Activated gamma-delta T cell treated with anti-CD3 and anti-CD28 coated beads, Interleukin-2, amount 50 U/mL, for 16 hours (primary cell): ENCODE data around the gene BCS1L.
A peak's percentile ranks its signal among the peaks of the same experiment; 100 is the strongest.

ENCODE experiments used
- DNase-seq: peaks from one replicate; pipeline ENCODE4 v3.0.0-alpha.2; 2020; ENCODE audit warnings: low read depth

The BCS1L gene, protein sequence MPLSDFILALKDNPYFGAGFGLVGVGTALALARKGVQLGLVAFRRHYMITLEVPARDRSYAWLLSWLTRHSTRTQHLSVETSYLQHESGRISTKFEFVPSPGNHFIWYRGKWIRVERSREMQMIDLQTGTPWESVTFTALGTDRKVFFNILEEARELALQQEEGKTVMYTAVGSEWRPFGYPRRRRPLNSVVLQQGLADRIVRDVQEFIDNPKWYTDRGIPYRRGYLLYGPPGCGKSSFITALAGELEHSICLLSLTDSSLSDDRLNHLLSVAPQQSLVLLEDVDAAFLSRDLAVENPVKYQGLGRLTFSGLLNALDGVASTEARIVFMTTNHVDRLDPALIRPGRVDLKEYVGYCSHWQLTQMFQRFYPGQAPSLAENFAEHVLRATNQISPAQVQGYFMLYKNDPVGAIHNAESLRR

DNA sequence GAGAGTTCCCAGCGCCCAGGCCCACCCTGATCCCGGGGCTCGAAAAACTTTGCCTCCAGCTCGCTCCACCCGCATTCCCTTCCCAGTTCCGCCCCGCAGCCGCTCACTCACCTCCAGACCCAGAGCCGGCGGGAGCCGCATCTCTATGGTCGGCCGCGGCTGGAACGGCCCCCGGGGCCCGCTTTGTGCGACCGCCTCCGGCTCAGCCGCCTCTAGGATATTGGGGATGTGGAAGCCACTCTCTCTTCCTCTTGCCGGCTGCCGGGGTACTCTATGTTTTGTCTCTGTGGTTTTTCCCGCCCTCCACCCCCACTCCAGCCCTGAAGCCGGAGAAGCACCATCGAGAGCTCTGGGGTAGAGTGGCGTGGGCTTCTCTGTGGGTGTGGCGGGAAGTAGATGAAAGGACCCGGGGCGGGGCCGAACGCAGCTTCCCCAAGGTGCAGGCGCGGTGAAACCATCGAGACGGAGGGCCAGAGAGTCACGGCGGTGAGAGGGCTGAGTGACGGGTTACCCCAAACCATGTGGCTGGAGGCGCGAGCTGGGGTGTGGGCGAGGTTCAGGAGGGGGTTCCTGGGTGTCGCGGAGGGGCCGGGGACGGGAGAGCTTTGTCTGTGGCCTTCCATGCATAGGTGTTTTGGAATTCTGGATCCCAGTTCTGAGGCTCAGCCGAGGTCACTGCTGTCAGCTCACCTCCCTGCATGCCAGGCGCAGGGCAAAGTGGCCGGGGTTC lies at the start of gene BCS1L, which contains the start of gene ZNF142:
Gene BCS1L (plus strand): TSS at position 426 of the 730 bp plus-strand sequence. CDS start 1,305 bp downstream, outside the sequence.
Gene ZNF142 (minus strand): TSS at position 366 of the 730 bp plus-strand sequence. CDS start 3,194 bp downstream, outside the sequence.
- DNase-seq: peak; percentile 90

DNA sequence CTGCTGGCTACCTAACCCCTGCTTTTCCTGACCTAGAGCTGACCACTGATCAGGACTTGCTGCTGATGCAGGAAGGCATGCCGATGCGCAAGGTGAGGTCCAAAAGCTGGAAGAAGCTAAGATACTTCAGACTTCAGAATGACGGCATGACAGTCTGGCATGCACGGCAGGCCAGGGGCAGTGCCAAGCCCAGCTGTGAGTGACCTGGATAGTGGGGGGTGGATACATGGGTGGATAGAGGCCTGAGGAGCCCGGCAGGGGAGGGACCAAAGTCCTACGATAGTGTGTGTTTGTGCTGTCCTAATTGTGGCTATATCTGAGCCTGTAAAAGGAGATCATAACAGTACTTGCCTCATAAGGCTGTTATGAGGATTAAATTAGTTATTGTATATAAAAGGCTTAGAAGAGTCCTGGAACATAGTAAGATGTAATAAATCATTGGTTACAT lies 43.6 kb upstream of the BCS1L start:
- DNase-seq: no peak

DNA sequence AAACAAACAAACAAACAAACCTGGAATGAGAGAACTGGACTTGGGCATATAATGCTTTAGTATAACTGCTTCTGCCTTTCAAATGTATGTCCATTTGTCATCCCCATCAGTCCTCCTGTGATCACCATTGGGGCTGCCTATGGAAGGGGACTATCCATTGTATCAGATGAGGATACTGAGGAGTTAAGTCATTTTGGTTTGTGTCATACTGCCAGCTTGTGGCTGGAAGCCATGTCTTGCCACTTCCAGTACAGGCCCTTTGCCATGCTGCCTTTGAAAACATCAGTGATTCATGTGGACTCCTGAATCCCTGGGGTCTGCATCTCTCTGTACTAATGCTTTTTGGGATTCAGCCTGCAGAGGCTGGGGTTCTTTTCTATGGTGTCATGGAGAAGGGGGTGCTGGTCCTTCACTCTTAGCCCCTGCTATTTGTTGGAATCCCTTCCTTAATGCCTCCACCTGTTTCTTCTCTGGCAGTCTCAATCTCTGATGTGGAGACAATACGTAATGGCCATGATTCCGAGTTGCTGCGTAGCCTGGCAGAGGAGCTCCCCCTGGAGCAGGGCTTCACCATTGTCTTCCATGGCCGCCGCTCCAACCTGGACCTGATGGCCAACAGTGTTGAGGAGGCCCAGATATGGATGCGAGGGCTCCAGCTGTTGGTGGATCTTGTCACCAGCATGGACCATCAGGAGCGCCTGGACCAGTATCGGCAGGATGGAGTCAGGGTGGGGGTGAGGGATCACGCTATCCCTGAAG lies 41.2 kb upstream of the BCS1L start:
- no peak for DNase-seq

DNA sequence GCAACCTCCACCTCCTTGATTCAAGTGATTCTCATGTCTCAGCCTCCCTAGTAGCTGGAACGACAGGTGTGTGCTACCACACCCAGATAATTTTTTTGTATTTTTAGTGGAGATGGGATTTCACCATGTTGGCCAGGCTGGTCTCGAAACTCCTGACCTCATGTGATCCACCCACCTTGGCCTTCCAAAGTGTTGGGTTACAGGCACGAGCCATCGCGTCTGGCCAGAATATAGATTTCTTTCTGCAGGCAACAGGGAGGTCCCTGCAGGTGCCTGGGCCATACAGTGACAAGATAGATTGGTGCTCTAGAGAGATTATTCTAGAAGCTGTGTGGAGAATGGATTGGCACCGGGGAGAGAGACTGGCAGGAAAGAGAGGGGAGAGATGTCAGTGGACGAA lies 38.5 kb upstream of the BCS1L start:
- DNase-seq: no peak

DNA sequence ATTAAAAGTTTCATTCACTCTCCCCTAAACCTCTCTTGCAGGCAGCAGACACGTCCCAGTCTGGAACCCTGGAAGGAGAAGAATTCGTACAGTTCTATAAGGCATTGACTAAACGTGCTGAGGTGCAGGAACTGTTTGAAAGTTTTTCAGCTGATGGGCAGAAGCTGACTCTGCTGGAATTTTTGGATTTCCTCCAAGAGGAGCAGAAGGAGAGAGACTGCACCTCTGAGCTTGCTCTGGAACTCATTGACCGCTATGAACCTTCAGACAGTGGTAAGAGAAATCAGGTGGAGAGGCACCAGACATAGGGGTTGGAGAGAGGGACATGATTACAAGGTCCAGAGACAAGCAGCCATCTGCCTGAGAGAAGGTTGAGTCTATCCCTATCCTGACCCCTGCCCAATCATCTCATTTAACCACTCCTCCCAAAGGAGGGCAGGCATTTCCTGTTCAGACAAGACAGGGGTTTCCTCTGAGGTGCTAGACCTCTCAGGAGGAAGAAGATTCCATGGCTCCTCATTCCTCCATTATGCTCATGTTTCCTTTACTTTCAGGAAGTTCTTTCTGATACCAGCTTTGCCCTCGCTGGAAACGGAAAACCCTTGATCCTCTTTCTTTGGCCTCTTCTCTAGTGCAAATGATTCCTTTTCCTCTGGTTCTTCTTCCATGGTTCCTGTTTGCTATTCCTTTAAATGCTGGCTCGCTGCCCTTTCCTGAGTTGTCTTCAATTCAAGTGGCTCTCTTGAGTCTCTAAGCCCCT lies 36.7 kb upstream of the BCS1L start:
- DNase-seq: no peak

DNA sequence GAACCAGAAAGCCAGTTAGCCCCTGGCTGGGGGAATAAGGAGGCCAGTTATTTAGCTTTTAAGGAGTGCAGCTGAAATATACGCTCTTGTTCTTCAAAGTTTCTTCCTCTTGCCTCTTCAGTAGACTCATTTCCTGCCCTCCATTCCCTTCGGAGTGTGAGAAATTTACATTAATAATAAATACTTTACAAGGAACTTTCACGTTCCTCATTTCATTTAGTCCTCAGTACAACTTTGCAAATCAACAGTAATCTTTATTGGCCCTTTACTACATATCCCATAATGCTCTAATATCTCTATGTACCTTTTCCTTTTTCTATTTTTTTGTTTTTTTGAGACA lies 36.1 kb upstream of the BCS1L start:
- DNase-seq: no peak

DNA sequence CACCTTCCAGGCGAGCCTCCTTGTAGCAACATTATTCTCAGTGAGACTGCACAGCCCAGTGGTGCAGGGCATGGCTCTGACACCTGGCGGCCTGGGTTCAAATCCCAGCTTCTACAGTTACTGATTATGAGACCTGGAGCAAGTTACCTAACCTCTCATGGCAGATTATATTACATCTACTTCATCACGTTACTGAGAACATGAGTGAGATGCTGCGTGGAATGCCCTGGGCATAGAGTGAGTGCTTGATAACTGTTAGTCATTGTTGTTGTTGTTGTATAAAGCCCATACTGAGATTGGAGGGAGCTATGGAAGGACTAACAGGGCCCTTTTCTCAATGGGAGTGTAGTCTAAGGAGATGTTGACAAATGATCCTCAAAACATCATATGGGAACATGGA lies 33.1 kb upstream of the BCS1L start:
- no peak for DNase-seq

DNA sequence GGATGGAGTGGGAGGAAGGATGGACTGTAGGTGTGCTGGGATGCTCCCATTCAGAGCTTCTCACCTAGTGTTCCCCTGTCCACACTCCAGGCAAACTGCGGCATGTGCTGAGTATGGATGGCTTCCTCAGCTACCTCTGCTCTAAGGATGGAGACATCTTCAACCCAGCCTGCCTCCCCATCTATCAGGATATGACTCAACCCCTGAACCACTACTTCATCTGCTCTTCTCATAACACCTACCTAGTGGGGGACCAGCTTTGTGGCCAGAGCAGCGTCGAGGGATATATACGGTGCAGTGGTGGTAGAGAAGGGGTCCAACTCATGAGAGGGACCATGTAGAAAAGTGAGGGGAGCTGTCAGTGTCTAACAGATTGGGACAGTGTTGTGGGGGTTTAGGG lies 31.5 kb upstream of the BCS1L start:
- DNase-seq: no peak

DNA sequence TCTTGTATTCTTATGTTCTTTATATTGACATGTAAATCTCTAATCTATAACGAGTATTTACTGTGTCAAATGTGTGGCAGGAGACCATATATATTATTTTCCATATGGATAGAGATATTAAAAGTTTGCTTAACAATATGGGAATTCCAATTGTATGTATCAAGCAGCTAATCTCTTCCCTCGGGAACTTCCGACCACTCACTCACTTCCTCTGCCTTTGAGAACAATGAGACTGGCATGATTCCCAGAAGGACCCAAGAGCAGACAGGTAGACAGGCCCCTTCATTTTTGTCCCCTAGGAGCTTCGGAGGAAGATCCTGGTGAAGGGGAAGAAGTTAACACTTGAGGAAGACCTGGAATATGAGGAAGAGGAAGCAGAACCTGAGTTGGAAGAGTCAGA lies 27.6 kb upstream of the BCS1L start:
- DNase-seq: no peak

DNA sequence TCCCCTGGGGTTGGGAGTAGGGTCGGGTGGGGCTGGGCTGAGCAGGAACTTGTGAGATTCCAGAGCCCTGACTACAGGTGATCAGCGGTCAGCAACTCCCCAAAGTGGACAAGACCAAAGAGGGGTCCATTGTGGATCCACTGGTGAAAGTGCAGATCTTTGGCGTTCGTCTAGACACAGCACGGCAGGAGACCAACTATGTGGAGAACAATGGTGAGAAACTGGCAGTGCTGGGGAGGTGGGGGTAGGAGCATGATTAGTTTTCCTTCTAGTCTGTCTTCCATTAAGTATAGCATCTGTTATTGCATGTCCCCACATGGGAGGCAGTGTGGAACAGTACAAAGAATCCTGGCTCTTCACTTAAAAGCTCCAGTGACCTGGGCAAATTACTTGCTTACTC lies 23.8 kb upstream of the BCS1L start:
- no peak for DNase-seq

DNA sequence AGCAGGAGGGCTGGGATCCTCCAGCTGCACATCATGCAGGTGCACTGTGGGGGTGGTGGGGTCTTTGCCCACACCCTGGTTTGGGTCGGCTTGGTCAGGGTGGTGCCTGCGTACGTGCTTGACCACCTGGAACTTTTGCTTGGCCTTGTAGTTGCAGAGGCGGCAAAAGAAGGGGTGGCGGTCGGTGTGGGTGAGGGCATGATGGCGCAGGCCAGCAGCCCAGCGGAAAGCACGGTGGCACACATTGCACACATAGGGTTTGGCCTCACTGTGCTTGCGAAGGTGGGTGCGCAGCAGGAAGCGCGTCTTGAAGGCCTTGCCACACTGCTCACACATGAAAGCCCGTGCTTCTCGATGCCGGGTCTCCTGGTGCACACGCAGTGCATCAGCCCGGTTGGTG lies 21.1 kb upstream of the BCS1L start:
- DNase-seq: no peak

DNA sequence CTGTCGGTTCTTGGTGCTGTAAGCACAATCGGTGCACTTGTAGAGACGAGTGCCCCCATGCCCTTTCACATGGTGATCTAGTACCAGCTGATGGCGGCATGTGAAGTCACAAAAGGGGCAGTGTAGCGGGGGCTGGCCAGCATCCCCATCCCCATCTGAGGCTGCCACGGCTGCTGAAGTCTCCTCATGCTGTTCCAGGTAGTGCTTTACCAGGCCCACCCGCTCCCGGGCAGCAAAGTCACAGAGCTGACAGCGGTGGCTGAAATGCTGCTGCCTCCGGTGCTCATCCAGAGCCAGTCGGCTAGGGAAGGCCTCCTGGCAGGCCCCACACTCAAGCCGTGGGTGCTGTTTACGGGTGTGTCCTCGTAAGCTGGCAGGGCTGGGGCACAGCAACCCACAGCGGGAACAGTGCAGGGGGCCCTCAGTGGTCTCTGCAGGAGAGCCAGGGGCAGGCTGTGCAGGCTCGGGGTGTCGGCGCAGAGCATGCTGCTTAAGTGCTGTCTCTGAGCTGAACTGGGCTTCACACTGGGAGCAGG lies 17.3 kb upstream of the BCS1L start:
- DNase-seq: no peak

DNA sequence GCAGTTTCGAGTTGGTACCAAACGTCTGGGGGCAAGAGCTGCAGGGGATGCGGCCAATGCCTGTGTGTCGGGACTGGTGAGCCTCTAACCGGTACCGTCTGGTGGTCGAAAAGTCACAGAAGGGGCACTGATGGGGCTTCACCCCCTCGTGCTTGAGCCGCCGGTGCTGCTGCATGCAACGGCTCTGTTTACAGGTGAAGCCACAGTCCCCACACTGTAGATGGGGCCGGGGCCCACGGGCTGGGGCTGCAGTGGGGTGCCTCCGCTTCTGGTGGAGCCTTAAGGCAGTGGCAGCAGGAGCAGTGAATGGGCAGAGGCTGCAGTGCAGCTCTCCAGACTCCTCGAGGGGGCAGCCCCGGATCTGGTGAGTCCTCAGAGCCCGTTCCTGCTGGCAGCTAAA lies 16.7 kb upstream of the BCS1L start:
- DNase-seq: no peak

DNA sequence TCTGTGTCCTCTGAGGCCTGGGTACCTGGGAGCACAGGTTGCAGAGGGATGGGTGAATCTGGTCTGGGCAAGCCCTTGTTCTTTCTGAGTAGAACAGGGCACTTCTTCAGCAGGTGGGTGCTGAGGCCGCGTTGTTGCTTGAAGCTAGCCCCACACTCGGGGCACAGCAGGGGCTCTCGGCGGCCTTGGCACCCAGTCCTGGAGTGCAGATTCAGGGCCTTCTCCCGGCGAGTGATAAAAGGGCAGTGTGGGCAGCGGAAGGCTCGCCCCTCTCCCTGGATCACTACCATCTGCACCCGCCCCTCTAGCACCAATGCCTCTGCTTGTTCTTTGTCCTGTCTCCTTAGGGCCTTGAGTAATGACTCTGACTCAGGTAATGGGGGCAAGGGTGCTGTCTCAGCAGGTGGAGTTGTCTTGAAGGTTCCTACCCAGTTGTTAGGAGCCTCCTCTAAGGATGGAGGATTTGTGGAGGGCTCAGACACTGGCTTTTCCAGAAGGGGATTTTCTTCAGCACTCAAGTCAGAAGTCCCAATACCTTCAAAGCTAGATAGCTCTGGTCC lies 15.7 kb upstream of the BCS1L start:
- DNase-seq: no peak

DNA sequence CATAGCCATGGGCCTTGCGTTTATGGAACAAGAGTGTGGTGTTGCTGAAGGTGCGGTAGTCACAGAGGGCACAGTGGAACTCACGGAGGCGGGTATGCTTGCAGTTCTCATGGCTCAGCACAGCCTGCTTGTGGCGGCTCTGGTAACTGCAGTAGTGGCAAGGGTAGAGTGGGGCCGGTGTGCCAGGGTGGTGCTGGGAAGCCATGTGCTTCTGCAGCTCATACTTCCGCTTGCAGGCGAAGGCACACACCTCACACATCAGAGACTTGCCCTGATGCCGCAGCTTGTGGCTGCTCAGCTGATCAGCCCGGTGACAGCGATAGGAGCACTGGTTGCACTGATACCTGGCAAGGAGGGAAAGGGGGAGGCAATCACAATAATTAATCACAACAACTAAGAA lies 14.8 kb upstream of the BCS1L start:
- no peak for DNase-seq

DNA sequence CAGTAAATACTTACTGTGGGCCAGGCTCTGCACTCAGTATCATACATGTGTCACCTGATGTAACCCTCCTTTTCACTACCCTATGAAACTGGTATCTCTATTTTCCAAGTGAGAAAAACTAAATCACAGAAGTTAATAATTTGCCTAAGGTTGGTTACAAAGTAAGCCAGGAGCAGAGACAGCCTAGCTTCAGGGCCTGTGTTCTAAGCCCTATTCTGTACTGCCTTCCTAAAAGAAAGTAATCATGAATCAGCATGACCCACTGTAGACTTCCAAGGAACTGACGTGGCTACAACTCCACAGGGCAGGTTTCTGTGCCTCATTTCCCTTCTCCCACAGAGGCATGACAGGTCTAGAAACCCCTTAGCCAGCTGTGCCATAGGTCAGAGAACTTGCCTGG lies 14.4 kb upstream of the BCS1L start:
- DNase-seq: no peak

DNA sequence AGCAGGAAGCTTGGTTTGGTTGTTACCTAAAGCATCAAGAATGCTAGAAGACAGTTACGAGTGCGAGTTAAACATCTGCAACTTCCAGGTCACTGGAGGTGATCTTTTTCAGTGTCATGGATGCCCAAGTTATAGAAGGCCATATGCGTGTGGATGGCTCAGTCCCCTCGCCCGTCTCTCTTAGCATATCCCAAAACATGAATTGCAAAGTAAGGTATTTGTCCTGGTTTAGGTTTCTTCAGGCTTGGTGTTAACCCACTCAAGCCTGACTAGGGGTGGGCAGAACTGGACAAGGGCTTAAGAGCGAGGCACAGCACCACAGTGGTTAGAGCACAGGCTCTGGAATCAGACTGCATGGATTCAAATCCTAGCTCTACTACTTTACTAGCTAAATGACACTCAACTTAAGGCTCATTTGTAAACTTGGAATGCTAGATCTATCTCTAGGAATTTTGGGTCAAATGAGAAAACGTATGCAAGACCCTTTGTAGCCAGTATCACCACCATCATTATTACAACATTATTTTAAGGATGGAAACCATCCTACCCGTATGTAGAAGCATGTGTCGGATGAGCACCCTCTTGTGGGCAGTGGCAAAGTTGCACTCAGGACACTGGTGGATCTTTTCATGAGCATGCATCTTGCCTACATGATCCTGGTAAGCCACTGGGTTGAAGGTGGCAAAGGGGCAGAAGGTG lies 11.2 kb upstream of the BCS1L start:
- no peak for DNase-seq

DNA sequence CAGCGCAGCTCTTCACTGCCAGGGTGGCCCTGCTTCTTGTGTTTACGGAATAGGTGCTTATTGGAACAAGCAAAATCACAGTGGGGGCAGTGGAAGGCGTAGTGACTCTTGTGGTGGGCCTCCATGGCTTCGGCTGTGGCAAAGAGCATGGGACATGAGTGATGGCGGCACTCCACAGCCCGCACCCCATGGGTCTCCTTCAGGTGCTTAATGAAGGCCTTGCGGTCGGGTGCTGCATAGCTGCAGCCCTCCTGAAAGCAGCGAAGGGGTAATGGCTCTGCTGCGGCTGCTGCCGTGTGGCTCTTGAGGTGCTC lies 10.7 kb upstream of the BCS1L start:
- DNase-seq: no peak

DNA sequence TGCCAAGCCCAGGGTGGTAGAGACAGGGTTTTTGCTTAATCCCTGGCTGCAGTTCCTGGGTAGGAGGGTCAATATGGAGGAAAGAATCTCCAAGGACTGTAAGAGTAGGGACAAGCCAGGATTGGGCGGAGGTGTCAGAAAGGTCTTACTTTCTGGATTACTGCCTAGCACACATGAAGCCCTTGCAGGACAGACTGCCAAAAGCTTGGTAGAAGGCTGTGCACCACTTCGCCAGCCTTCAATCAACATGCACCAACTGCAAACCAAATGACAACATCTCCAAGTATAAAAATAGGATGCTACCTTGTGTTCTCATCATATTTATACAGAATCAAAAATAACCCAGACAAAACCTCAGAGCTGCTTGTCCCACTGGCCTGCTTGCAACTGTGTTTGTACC lies 3.7 kb upstream of the BCS1L start:
- DNase-seq: no peak

DNA sequence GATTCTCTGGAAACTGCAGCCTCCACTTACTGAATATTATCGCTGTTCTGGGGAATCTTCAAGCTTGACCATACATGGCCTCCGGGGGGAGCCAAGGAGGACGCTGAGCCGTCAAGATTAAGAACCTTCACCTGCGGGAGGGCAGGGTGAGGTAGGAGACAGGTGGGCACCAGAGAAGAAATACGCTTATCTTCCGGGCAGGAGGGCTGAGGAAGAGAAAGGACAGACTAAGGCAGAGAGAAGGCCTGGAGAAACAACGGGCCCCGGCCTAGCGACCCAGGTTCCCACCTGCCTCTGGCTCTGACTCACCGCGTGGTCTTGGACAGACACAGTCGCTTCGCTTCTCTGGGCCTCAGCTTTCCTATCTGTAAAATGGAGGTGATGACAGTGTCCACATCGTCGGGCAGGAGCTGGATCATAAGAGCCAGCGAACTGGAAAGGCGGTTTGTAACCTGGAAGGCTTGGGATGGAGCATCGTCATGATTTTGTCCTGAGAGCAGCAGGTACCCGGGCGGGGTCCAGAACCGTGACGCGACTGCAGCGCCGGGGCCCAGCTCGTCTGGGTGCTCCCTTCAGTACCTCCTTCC lies 719 bp upstream of the BCS1L start:
- DNase-seq: peak; percentile 22

DNA sequence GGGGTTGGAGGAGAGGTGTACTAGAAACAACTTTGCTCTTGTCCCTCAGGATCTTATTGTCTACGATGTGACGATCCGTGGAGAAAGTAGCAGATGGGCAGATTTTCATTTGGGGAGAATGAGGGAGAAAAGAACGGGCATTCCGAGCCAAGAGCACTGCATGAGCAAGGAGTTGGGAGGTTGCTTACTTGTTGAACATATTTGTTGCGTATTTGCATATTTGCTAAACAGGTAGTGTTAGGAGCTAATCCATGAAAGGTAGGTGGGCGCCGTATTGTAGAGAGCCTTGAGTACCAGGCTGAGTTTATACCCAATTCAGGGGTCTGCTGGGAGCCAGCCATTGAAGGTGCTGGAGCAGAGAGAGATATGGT lies 490 bp downstream of the BCS1L start:
- DNase-seq: no peak
